ENCODE data around the gene PLBD2. TPM values are rescaled to one million over a fixed set of nuclear protein-coding genes. Genes with fewer than 3 reads are reported as not detected.

The PLBD2 gene
- total RNA-seq, 1 experiment from 2014 or later: 31.4 TPM

GRCh38 chr12:113364698-113365097, 6.3 kb downstream of the PLBD2 start:
- Mint-ChIP-seq H3K27me3 (ENCODE audit: low read depth) (no peaks in the 10 kb centered on the region), H3K27ac (no peak overlapping the region), H3K36me3 (ENCODE audit: insufficient read depth in 1 of 3, low read depth in 3 of 3) (peaks cover 5 to 16% (median 13%) of the 10 kb centered on the region in 3 experiments; a peak in 6 of 7 replicates), H3K9me3 (no peaks in the 10 kb centered on the region), H3K4me3 (no peak overlapping the region), H3K4me1 (peaks cover 0 to 7% of the 10 kb centered on the region in 2 experiments; a peak in 2 of 4 replicates)
- Histone ChIP-seq H3K4me1 (ENCODE audit: insufficient read depth, low read length) (no peaks in the 10 kb centered on the region), H3K79me2 (ENCODE audit: insufficient read depth, low read length) (no peaks in the 10 kb centered on the region), H3K9me3 (ENCODE audit: control insufficient read depth, low read depth, low read length) (no peaks in the 10 kb centered on the region), H2BK120ac (ENCODE audit: low read depth, low read length, poor library complexity, severe bottlenecking) (no peak overlapping the region), H2BK15ac (ENCODE audit: low read depth, low read length) (no peak overlapping the region), H2BK12ac (ENCODE audit: insufficient read length, low read depth, low read length) (no peak overlapping the region), H3K4me2 (ENCODE audit: insufficient read depth, insufficient read length, low read length) (no peak overlapping the region), H3K27me3 (ENCODE audit: insufficient read depth, low read length) (no peaks in the 10 kb centered on the region), H2AK5ac (ENCODE audit: insufficient read length, low read length) (no peak overlapping the region), H4K8ac (replicated peaks; ENCODE audit: insufficient read length, low read depth, low read length) (no peak overlapping the region), H4K5ac (ENCODE audit: insufficient read length, low read depth, low read length) (no peak overlapping the region), H2BK20ac (ENCODE audit: low read depth, low read length, poor library complexity, severe bottlenecking) (no peak overlapping the region), H3K56ac (ENCODE audit: insufficient read length, low read depth, low read length) (no peak overlapping the region), H4K91ac (ENCODE audit: insufficient read length, low read depth, low read length) (no peak overlapping the region), H2AFZ (ENCODE audit: low read length) (no peak overlapping the region), H3K9ac (ENCODE audit: extremely low read depth, insufficient read length, low read length) (no peak overlapping the region), H3K4ac (ENCODE audit: low read depth, low read length) (no peak overlapping the region), H3K23ac (ENCODE audit: insufficient read length, low read depth, low read length) (no peak overlapping the region), H3K27ac (ENCODE audit: insufficient read length, low read depth, low read length) (no peak overlapping the region), H3K79me1 (ENCODE audit: insufficient read depth, low read depth, low read length, poor library complexity, severe bottlenecking) (peaks cover 5% of the 10 kb centered on the region), H2BK5ac (ENCODE audit: insufficient read length, low read length) (no peak overlapping the region), H4K20me1 (ENCODE audit: control insufficient read depth, insufficient read depth, insufficient read length) (no peaks in the 10 kb centered on the region), H3K18ac (ENCODE audit: insufficient read length, low read depth, low read length) (no peak overlapping the region), H3T11ph (ENCODE audit: low read length) (no peak overlapping the region), H3K23me2 (ENCODE audit: insufficient read length, low read depth, low read length, poor library complexity, severe bottlenecking) (no peaks in the 10 kb centered on the region), H3K14ac (ENCODE audit: insufficient read depth, low read length) (no peak overlapping the region)
- WGBS (ENCODE audit: extremely low coverage, insufficient read length, low lambda C conversion rate): no CpG with 5 or more reads among the region's 5 CpGs
- DNase-seq: no peak
- no peak for TF ChIP-seq CTCF (conservative IDR thresholded peaks at IDR 0.05)
